Measurements from ENCODE around the gene ADM5. TPM values are rescaled to one million over a fixed set of nuclear protein-coding genes. Genes with fewer than 3 reads are reported as not detected.
A peak's percentile ranks its signal among the peaks of the same experiment; 100 is the strongest.

ADM5 gene
- total RNA-seq, 1 donor from 2014 or later: 0.92 TPM

- DNase-seq: peak; percentile 97
Observed at GRCh38 chr19:49680421-49681351, 8.7 kb upstream of the ADM5 start.

DNA sequence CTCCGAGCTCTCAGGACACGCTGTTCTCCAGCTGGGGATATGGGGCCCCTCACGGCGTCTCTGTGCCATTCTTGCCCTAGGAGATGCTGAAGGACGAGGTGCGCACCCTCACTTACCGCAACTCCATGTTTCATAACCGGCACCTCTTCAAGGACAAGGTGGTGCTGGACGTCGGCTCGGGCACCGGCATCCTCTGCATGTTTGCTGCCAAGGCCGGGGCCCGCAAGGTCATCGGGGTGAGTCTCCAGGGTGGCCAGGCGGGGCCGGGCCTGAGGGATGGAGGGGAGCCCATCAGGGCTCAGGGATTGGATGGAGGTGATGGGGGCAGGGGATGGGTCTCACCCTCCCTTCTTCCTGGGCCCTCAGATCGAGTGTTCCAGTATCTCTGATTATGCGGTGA, 7.6 kb upstream of the ADM5 start:
- no peak for DNase-seq

- DNase-seq: no peak
Observed at GRCh38 chr19:49682274-49682673, 7.1 kb upstream of the ADM5 start.

DNA sequence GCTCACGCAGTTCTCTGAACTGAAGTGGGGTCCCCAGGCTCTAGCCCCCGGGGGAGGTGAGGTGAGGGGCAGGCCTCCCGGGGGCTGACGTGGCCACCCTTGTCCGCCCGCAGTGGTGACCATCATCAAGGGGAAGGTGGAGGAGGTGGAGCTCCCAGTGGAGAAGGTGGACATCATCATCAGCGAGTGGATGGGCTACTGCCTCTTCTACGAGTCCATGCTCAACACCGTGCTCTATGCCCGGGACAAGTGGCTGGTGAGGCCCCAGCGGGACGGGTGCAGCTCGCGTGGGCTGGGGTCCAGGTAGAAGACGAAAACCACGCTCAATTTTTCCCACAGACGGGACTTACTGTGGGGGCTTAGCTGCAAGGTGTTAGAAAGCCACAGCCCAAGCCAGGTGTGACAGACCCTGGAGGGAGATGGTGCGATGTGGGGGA, 5.6 kb upstream of the ADM5 start:
- no peak for DNase-seq

DNA sequence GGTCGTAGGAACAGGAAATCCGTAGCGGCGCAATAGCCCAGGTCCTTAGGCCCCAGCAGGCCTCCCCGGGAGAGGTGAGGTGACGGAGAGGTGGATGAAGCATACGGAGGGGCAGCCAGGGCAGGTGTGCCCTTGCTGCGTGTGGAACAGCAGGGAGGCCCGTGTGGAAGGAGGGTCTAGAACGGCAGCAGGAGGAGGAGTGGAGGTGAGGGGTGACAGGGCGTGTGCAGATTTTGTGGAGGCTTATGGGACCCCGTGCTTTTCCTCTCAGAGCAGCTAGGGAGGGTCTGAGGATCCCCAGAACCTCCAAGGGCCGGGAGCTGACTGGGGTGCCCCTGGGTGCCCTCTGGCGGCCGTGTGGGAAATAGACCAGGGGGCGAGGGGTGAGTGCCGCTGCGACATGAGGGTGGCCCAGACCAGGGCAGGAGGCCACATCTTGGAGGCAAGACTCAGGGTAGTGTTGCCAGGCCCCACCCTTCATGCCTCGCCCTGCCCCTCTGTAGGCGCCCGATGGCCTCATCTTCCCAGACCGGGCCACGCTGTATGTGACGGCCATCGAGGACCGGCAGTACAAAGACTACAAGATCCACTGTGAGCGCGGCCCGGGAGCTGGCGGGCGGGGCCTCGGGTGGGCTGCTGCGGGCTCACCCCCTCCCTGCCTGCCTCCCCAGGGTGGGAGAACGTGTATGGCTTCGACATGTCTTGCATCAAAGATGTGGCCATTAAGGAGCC, 5.0 kb upstream of the ADM5 start:
- DNase-seq: no peak

- DNase-seq: no peak
Observed at GRCh38 chr19:49684983-49685553, 4.3 kb upstream of the ADM5 start.

GRCh38 chr19:49685845-49686332, 3.5 kb upstream of the ADM5 start:
- DNase-seq: no peak

- no peak for DNase-seq
Observed at GRCh38 chr19:49686503-49687088, 2.8 kb upstream of the ADM5 start.

GRCh38 chr19:49687150-49687549, 2.2 kb upstream of the ADM5 start:
- DNase-seq: no peak

DNA sequence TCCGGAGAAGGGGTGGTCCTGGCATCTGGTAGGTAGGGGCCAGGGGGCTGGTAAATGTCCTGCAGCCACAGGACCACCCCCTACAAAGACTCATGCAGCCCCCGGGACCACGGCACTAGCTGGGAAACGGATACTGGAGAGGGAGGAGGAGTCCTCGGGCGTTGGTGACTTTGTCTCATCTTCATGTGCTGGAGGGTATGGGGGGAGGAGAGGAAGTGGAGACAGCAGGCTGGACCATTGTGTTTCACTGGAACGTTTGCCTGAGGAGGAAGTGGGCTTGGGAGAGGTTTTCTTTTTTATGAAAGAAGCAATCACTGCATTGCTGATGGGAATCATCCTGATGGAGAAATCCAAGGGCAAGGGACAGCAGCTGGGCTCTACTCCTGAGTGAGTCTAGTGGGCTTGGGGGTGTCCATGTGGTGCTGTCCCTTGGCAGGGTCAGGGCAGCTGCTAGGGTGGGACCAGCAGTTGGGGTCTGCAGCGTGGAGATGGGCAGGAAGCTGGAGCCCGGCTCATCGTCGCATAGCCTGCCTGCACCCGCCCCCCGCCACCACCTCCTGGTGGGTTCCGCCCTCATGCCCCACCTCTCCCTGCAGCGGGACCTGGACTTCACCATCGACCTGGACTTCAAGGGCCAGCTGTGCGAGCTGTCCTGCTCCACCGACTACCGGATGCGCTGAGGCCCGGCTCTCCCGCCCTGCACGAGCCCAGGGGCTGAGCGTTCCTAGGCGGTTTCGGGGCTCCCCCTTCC, 1.7 kb upstream of the ADM5 start:
- no peak for DNase-seq

- DNase-seq: no peak
Observed at GRCh38 chr19:49688531-49689132, 762 bp upstream of the ADM5 start.

DNA sequence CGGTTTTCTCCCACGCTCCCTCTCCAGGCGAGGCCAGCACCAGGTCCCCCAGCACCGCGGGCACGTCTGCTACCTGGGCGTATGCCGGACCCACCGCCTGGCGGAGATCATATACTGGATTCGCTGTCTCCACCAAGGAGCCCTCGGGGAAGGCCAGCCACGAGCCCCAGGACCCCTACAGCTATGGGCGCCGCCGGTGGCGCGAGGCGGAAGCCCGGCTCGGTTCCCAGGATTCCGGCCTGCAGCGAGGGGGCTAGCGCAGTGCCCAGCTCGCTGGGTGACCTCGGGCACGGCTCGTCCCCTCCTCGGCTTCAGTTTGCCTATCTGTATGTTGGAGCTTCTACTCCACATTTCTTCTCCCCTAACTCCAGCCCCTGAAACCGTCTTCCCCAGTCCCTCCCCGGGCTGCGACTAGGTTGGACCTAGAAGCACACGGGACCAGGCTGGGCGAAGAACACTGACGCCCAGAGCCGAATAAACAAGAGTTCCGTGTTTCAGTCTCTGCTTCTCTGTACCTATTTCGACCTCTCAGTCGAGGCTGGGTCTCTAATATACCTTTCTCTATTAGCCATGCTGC, 773 bp downstream of the ADM5 start:
- no peak for DNase-seq

DNA sequence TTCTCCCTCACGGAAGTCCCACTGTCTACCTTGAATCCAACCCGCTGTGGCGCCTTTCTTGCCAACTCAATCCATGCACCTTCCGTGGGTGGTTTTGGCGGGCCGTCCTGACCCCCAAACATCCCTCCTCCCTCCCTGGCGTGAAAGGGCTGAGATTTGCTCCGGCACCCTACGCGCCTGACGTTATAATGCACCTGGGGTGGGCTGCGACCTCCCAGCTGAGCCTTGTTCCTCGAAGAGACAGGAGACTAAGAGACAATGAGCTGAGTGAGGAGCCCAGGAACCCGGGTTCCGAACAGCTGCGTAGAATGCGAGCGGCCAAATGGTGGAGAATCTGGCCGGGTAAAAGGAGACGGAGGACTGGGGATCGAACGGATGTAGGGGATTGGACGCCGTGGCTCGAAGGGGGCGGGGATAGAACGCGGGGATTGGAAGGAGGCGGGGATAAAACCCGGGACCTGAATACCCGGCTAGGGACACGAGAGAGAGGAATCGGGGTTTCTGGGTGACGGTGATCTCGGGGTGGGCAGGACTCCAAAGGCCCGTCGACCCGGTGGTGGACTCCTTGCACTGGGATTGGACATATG, 1.4 kb downstream of the ADM5 start, which contains the start of gene CPT1C:
Gene CPT1C, plus strand, starts transcription at position 461 of the 587 bp plus-strand sequence. CDS start 1,137 bp downstream, outside the sequence.
- DNase-seq: peak; percentile 93

- DNase-seq: peak; percentile 88
Observed at GRCh38 chr19:49691243-49692146, 2.1 kb downstream of the ADM5 start.

DNA sequence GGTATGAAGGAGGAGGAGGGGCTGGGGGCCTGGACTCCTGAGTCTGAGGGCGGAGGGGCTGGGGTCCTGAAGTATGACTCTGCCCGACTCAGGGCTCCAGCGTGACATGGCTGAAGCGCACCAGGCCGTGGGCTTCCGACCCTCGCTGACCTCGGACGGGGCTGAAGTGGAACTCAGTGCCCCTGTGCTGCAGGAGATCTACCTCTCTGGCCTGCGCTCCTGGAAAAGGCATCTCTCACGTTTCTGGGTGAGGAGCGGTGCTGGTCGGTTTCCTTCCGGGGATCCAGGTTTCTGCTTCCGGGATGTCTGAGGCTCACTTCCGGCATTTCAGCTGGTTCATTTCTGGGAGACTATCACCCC, 2.7 kb downstream of the ADM5 start:
- no peak for DNase-seq

- DNase-seq: no peak
Observed at GRCh38 chr19:49696115-49696514, 6.7 kb downstream of the ADM5 start.

GRCh38 chr19:49696865-49697264, 7.5 kb downstream of the ADM5 start:
- no peak for DNase-seq

GRCh38 chr19:49699364-49699763, 10.0 kb downstream of the ADM5 start:
- DNase-seq: no peak

DNA sequence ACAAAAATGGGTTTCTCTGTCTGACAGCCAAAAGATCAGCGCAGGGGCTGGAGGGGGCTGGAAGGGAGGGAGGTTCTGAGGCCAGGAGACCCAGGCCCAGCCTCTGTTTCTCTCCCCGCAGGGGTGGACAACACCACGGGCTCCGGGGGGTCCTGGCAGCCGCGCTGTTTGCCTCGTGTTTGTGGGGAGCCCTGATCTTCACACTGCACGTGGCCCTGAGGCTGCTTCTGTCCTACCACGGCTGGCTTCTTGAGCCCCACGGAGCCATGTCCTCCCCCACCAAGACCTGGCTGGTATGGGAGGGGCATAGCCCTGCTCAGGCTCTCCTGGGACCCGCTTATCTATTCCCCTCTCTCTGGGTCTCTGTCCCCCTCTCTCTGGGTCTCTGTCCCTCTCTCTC, 11.2 kb downstream of the ADM5 start:
- DNase-seq: no peak
